Thoracic aorta (tissue), 2 donors: Measurements from ENCODE around the gene EPHA1. TPM values are rescaled to one million over a fixed set of nuclear protein-coding genes. Genes with fewer than 3 reads are reported as not detected.

Experiments used
- ATAC-seq: fragments of 150-250 bp; one replicate; pipeline ENCODE4 v1.8.0; 2017; ENCODE audit warnings: low read depth; ENCODE audit not compliant: insufficient number of reproducible peaks, low FRiP score
- DNase-seq: peaks from one replicate; pipeline ENCODE4 v3.0.0-alpha.2; 2020; ENCODE audit warnings: low spot score
- H3K27ac ChIP-seq, 2 donors: fragments of 200-600 bp; sonication (generic); 1 replicate in 1 of 2; 2 replicates in 1 of 2; pipeline ENCODE4 v1.5.1; 2016; ENCODE audit warnings: mild to moderate bottlenecking in 2 of 2, moderate library complexity in 2 of 2
- H3K27me3 ChIP-seq: fragments of 200-600 bp; sonication (generic); replicated peaks from 2 replicates; pipeline ENCODE4 v1.6.0; 2016; ENCODE audit warnings: mild to moderate bottlenecking; ENCODE audit not compliant: insufficient read depth
- H3K36me3 ChIP-seq: fragments of 200-600 bp; sonication (generic); one replicate; pipeline ENCODE4 v1.5.1; 2016
- H3K4me1 ChIP-seq, 2 donors: fragments of 200-600 bp; sonication (generic); 1 replicate in 1 of 2; 2 replicates in 1 of 2; pipeline versions ENCODE4 v1.5.1 to v1.6.0; 2016; ENCODE audit warnings: low read depth in 2 of 2, mild to moderate bottlenecking in 1 of 2; ENCODE audit not compliant: control insufficient read depth in 1 of 2
- H3K4me3 ChIP-seq: fragments of 200-600 bp; sonication (generic); 2 replicates; pipeline ENCODE4 v1.5.1; 2016; ENCODE audit warnings: mild to moderate bottlenecking
- H3K9me3 ChIP-seq: fragments of 200-600 bp; sonication (generic); 2 replicates; pipeline ENCODE4 v1.5.1; 2016
- CTCF ChIP-seq: fragments of 200-600 bp; sonication (generic); IDR thresholded peaks from one replicate; pipeline ENCODE4 v1.5.1; 2019; ENCODE audit warnings: antibody characterized with exemption
- total RNA-seq, 2 donors: library from RNA; depleted of rRNA; stranded (reverse); fragments of >200 nt; gene quantifications; one replicate each; pipeline versions ENCODE4 v1.1.0 to v1.2.3, GENCODE V29; 2016

Gene EPHA1
- total RNA-seq, 2 donors from 2014 or later = 0.41 to 0.49 TPM

- H3K4me1 ChIP-seq = peaks cover 49 to 97% of the 10 kb centered on the region in 2 donors
- DNase-seq (no peak), ATAC-seq (no peak)
- peaks cover 25% of the 10 kb centered on the region for H3K36me3 ChIP-seq
- peak overlapping the region; percentile 85 to 100 for H3K27ac ChIP-seq
- no peak for TF ChIP-seq CTCF
- peak overlapping the region; percentile 100 for H3K4me3 ChIP-seq
- no peaks in the 10 kb centered on the region for H3K27me3 ChIP-seq
- H3K9me3 ChIP-seq = no peaks in the 10 kb centered on the region
Observed at GRCh38 chr7:143387156-143387975, 21.3 kb downstream of the EPHA1 start.

- TF ChIP-seq CTCF = no peak
- H3K4me3 ChIP-seq = peak overlapping the region; percentile 100
- H3K27me3 ChIP-seq = no peaks in the 10 kb centered on the region
- no peaks in the 10 kb centered on the region for H3K9me3 ChIP-seq
- ATAC-seq (no peak), DNase-seq (no peak)
- peak overlapping the region; percentile 85 to 100 for H3K27ac ChIP-seq
- H3K4me1 ChIP-seq = peaks cover 45 to 87% of the 10 kb centered on the region in 2 donors
- peaks cover 25% of the 10 kb centered on the region for H3K36me3 ChIP-seq
Observed at GRCh38 chr7:143385891-143386781, 22.5 kb downstream of the EPHA1 start.

- DNase-seq (no peak), ATAC-seq (no peak)
- peaks cover 38 to 75% of the 10 kb centered on the region in 2 donors for H3K4me1 ChIP-seq
- no peak for TF ChIP-seq CTCF
- no peaks in the 10 kb centered on the region for H3K9me3 ChIP-seq
- peak overlapping the region; percentile 100 for H3K27ac ChIP-seq
- no peaks in the 10 kb centered on the region for H3K27me3 ChIP-seq
- peak overlapping the region; percentile 100 for H3K4me3 ChIP-seq
- H3K36me3 ChIP-seq = peaks cover 16% of the 10 kb centered on the region
Observed at GRCh38 chr7:143384661-143385631, 23.7 kb downstream of the EPHA1 start.

GRCh38 chr7:143384148-143384547, 24.5 kb downstream of the EPHA1 start:
- ATAC-seq = no peak
- no peak for TF ChIP-seq CTCF
- Histone ChIP-seq H3K27me3 (no peaks in the 10 kb centered on the region), H3K27ac (peak overlapping the region; percentile 100), H3K4me3 (peak overlapping the region; percentile 100), H3K36me3 (peaks cover 9% of the 10 kb centered on the region), H3K9me3 (no peaks in the 10 kb centered on the region), H3K4me1 (peaks cover 42 to 75% of the 10 kb centered on the region in 2 donors)
- DNase-seq = no peak
